Uterus (tissue), 4 donors: ENCODE results near the gene KCNQ1. TPM values are rescaled to one million over a fixed set of nuclear protein-coding genes. Genes with fewer than 3 reads are reported as not detected.

Experiments
- DNase-seq, 2 donors: peaks; one replicate each; pipeline ENCODE4 v3.0.0-alpha.2; 2019 to 2020
- H3K27ac ChIP-seq, 2 donors: fragments of 200-600 bp; sonication (generic); 1 replicate in 1 of 2; 2 replicates in 1 of 2; pipeline ENCODE4 v1.5.1; 2016 to 2018
- H3K27me3 ChIP-seq, 2 donors: fragments of 200-600 bp; sonication (generic); one replicate each; pipeline ENCODE4 v1.5.1; 2018 to 2019; ENCODE audit warnings: control low read depth in 1 of 2
- H3K36me3 ChIP-seq, 2 donors: fragments of 200-600 bp; sonication (generic); one replicate each; pipeline ENCODE4 v1.5.1; 2019; ENCODE audit warnings: control low read depth in 1 of 2
- H3K4me1 ChIP-seq, 2 donors: fragments of 200-600 bp; sonication (generic); one replicate each; pipeline ENCODE4 v1.5.1; 2018 to 2019; ENCODE audit warnings: control low read depth in 1 of 2
- H3K4me3 ChIP-seq, 2 donors: fragments of 200-600 bp; sonication (generic); 1 replicate in 1 of 2; 2 replicates in 1 of 2; pipeline ENCODE4 v1.5.1; 2018 to 2019; ENCODE audit warnings: mild to moderate bottlenecking in 1 of 2
- H3K9me3 ChIP-seq, 2 donors: fragments of 200-600 bp; sonication (generic); one replicate each; pipeline ENCODE4 v1.5.1; 2019; ENCODE audit warnings: control low read depth in 1 of 2
- CTCF ChIP-seq, 4 experiments: fragments of 200-600 bp in 2 of 4; fragments of 450-650 bp in 2 of 4; sonication (generic) in 2 of 4; IDR thresholded peaks; one replicate each; pipeline ENCODE4 v1.5.1; 2016 to 2019; ENCODE audit warnings: antibody characterized with exemption in 4 of 4, mild to moderate bottlenecking in 2 of 4, moderate library complexity in 1 of 4
- POLR2A ChIP-seq, 2 donors: fragments of 450-650 bp; IDR thresholded peaks; one replicate each; pipeline ENCODE4 v1.6.1; 2016; ENCODE audit warnings: antibody characterized with exemption in 2 of 2, mild to moderate bottlenecking in 1 of 2, moderate library complexity in 1 of 2
- intact Hi-C: fragments of 100-400 bp; cut with DNase I; formaldehyde crosslinking; loops from one replicate; pipeline ENCODE4 v1.15.1; 2023; ENCODE audit warnings: low total_unique reads
- total RNA-seq, 4 donors: library from RNA; depleted of rRNA in 3 of 4; stranded (reverse); fragments of >200 nt in 3 of 4; gene quantifications; one replicate each; pipeline versions ENCODE4 v1.1.0 to v1.2.4, GENCODE V29; 2014 to 2023
- donor health status: DM: yes; HTN: yes; CAD: no.

Gene KCNQ1
- total RNA-seq, 4 donors from 2014 or later: 2.6 to 10.4 (median 5.4) TPM

- Histone ChIP-seq H3K9me3 (no peaks in the 10 kb centered on the region), H3K27ac (no peak overlapping the region), H3K36me3 (no peaks in the 10 kb centered on the region), H3K4me1 (no peaks in the 10 kb centered on the region), H3K27me3 (no peaks in the 10 kb centered on the region), H3K4me3 (no peak overlapping the region)
- intact Hi-C loops: no loop called here
- DNase-seq: peak in 1 of 2 donors; percentile 7
- TF ChIP-seq CTCF (IDR thresholded peaks at IDR 0.05) (no peak), POLR2A (IDR thresholded peaks at IDR 0.05) (no peak)
Measured at GRCh38 chr11:2670541-2671100, 225.8 kb downstream of the KCNQ1 start.

GRCh38 chr11:2671748-2672147 is 226.9 kb downstream of the KCNQ1 start:
- Histone ChIP-seq H3K27ac (no peak overlapping the region), H3K9me3 (no peaks in the 10 kb centered on the region)
- no peak for DNase-seq

GRCh38 chr11:2672553-2673249 is 227.9 kb downstream of the KCNQ1 start:
- intact Hi-C loops: no loop called here
- no peaks in the 10 kb centered on the region for H3K36me3 ChIP-seq
- no peaks in the 10 kb centered on the region for H3K27me3 ChIP-seq
- DNase-seq: no peak
- peaks cover 0 to 3% of the 10 kb centered on the region in 2 donors for H3K4me1 ChIP-seq
- no peak overlapping the region for H3K27ac ChIP-seq
- no peak overlapping the region for H3K4me3 ChIP-seq
- no peak for TF ChIP-seq CTCF (IDR thresholded peaks at IDR 0.05)
- TF ChIP-seq POLR2A (IDR thresholded peaks at IDR 0.05): no peak
- no peaks in the 10 kb centered on the region for H3K9me3 ChIP-seq

More at GRCh38 chr11:2671748-2672147, 226.9 kb downstream of the KCNQ1 start:
- no peaks in the 10 kb centered on the region for H3K27me3 ChIP-seq
- no peak for TF ChIP-seq POLR2A (IDR thresholded peaks at IDR 0.05)
- no peaks in the 10 kb centered on the region for H3K36me3 ChIP-seq
- no peaks in the 10 kb centered on the region for H3K4me1 ChIP-seq
- intact Hi-C loops: no loop called here
- no peak overlapping the region for H3K4me3 ChIP-seq

- Histone ChIP-seq H3K4me1 (peaks cover 0 to 6% of the 10 kb centered on the region in 2 donors), H3K27ac (no peak overlapping the region), H3K27me3 (no peaks in the 10 kb centered on the region), H3K4me3 (no peak overlapping the region), H3K9me3 (no peaks in the 10 kb centered on the region), H3K36me3 (no peaks in the 10 kb centered on the region)
- TF ChIP-seq CTCF (IDR thresholded peaks at IDR 0.05): no peak
- intact Hi-C loops: no loop called here
- DNase-seq: no peak
Measured at GRCh38 chr11:2673250-2673610, 228.4 kb downstream of the KCNQ1 start.

GRCh38 chr11:2673871-2674471 is 229.2 kb downstream of the KCNQ1 start:
- intact Hi-C loops: no loop called here
- H3K36me3 ChIP-seq: no peaks in the 10 kb centered on the region
- TF ChIP-seq POLR2A (IDR thresholded peaks at IDR 0.05): no peak
- no peak for TF ChIP-seq CTCF (IDR thresholded peaks at IDR 0.05)
- peak in 1 of 2 donors; percentile 7 for DNase-seq
- peaks cover 0 to 6% of the 10 kb centered on the region in 2 donors for H3K4me1 ChIP-seq
- no peaks in the 10 kb centered on the region for H3K9me3 ChIP-seq
- no peaks in the 10 kb centered on the region for H3K27me3 ChIP-seq
- no peak overlapping the region for H3K4me3 ChIP-seq
- H3K27ac ChIP-seq: peak overlapping the region; percentile 35 to 37
